A549 (cell line): ENCODE measurements around the gene SDC3. TPM values are rescaled to one million over a fixed set of nuclear protein-coding genes. Genes with fewer than 3 reads are reported as not detected.

Experiments used
- ATAC-seq, 2 experiments: fragments of 200-7000 bp in 1 of 2; fragments of >200 bp in 1 of 2; cut with Nextera tagmentation in 1 of 2; cut with Tn5 transposase in 1 of 2; 3 replicates each; pipeline versions ENCODE4 v1.8.0 to v1.9.1; 2018 to 2020; ENCODE audit warnings: mild to moderate bottlenecking in 1 of 2, moderate library complexity in 1 of 2
- CTCF ChIA-PET: fragments of 300-600 bp; sonication (Branson Sonifier 250); formaldehyde crosslinking; extraction: SDS; loops from one replicate; lab custom pipeline; 2021; ENCODE audit warnings: antibody characterized with exemption, inconsistent platforms; lab: Yijun Ruan, JAX
- POLR2A ChIA-PET: fragments of 350-600 bp; formaldehyde crosslinking; extraction: SDS; loops from one replicate; lab custom pipeline; 2021; ENCODE audit warnings: antibody characterized with exemption, inconsistent platforms; lab: Yijun Ruan, JAX
- DNase-seq, 2 experiments: peaks; one replicate each; pipeline versions ENCODE4 v3.0.0 to v3.0.0-alpha.2; 2011 to 2016; ENCODE audit warnings: low read depth in 1 of 2, low spot score in 1 of 2
- FAIRE-seq: peaks from 2 replicates; lab custom pipeline; 2011; peaks lifted over from hg19 to GRCh38; lab: Jason Lieb, UNC
- H3K27ac ChIP-seq, 2 experiments: fragments of >200 bp; sonication (Bioruptor Twin); formaldehyde crosslinking; 3 replicates each; pipeline ENCODE4 v1.5.1; 2016 to 2017
- H3K4me1 ChIP-seq: fragments of >200 bp; sonication (Bioruptor Twin); formaldehyde crosslinking; 3 replicates; pipeline ENCODE4 v1.6.1; 2016
- H3K4me2 ChIP-seq: fragments of >200 bp; sonication (Bioruptor Twin); formaldehyde crosslinking; 3 replicates; pipeline ENCODE4 v1.6.1; 2016
- H3K4me3 ChIP-seq: fragments of >200 bp; sonication (Bioruptor Twin); formaldehyde crosslinking; 3 replicates; pipeline ENCODE4 v1.5.1; 2016
- H3K9me3 ChIP-seq: fragments of >200 bp; sonication (Bioruptor Twin); formaldehyde crosslinking; 3 replicates; pipeline ENCODE4 v1.6.1; 2016
- CHD2 ChIP-seq: fragments of 150-350 bp; IDR thresholded peaks from 2 replicates; pipeline ENCODE4 v1.6.1; 2014; ENCODE audit warnings: low read length; ENCODE audit not compliant: partially characterized antibody
- EHF ChIP-seq: fragments of 250-450 bp; sonication (Bioruptor Pico); IDR thresholded peaks from 2 replicates; pipeline ENCODE4 v1.5.0; 2020; ENCODE audit warnings: mild to moderate bottlenecking
- EP300 ChIP-seq, 2 experiments: fragments of >200 bp; sonication (Bioruptor Twin); formaldehyde crosslinking; IDR thresholded peaks; 2 replicates in 1 of 2; 3 replicates in 1 of 2; pipeline ENCODE4 v1.6.1; 2016 to 2017
- HDAC2 ChIP-seq: fragments of 200-600 bp; sonication (generic); IDR thresholded peaks from 2 replicates; pipeline ENCODE4 v1.6.1; 2016
- HEYL ChIP-seq: fragments of 250-450 bp; sonication (Bioruptor Pico); IDR thresholded peaks from 2 replicates; pipeline ENCODE4 v1.8.0; 2021; ENCODE audit warnings: mild to moderate bottlenecking, moderate library complexity
- HOXA7 ChIP-seq: fragments of 250-450 bp; sonication (Bioruptor Pico); IDR thresholded peaks from 2 replicates; pipeline ENCODE4 v1.5.0; 2020; ENCODE audit warnings: mild to moderate bottlenecking, moderate library complexity
- KDM1A ChIP-seq: fragments of 200-600 bp; sonication (generic); IDR thresholded peaks from 2 replicates; pipeline ENCODE4 v1.6.1; 2016; ENCODE audit warnings: low read depth, mild to moderate bottlenecking
- KDM5A ChIP-seq: fragments of 200-600 bp; sonication (generic); IDR thresholded peaks from 2 replicates; pipeline ENCODE4 v1.6.1; 2016; ENCODE audit warnings: antibody characterized with exemption, mild to moderate bottlenecking
- NR3C1 ChIP-seq: fragments of >200 bp; sonication (Bioruptor Twin); formaldehyde crosslinking; IDR thresholded peaks from 3 replicates; pipeline ENCODE4 v1.6.1; 2017
- POLR2A ChIP-seq: IDR thresholded peaks from 2 replicates; pipeline ENCODE4 v1.6.1; 2012; ENCODE audit warnings: mild to moderate bottlenecking, low read length
- SMC3 ChIP-seq: fragments of >200 bp; sonication (Bioruptor Twin); formaldehyde crosslinking; IDR thresholded peaks from 3 replicates; pipeline ENCODE4 v1.6.1; 2018; ENCODE audit warnings: inconsistent platforms
- TP53 ChIP-seq: fragments of 250-450 bp; sonication (Bioruptor Pico); IDR thresholded peaks from 2 replicates; pipeline ENCODE4 v1.5.0; 2021; ENCODE audit warnings: mild to moderate bottlenecking, moderate library complexity
- ZC3H11A ChIP-seq: fragments of 450-650 bp; IDR thresholded peaks from 2 replicates; pipeline ENCODE4 v1.6.1; 2014; ENCODE audit warnings: antibody characterized with exemption, mild to moderate bottlenecking
- ZFP36 ChIP-seq: fragments of 450-650 bp; IDR thresholded peaks from 2 replicates; pipeline ENCODE4 v1.6.1; 2014; ENCODE audit warnings: borderline replicate concordance; ENCODE audit not compliant: partially characterized antibody
- WGBS: methylation state at CpG from one replicate; pipeline ENCODE4 v1.1.6; 2017; ENCODE audit errors: missing lambda C conversion rate; 5-methylcytosine and 5-hydroxymethylcytosine counted together
- polyA plus RNA-seq, 4 experiments: library from polyadenylated mRNA; depleted of rRNA in 3 of 4; stranded (reverse); fragments of >200 nt; fragmentation: RNase III in 1 of 4; extraction: RNeasy Plus Mini Kit Qiagen cat#74134 plus additional on column Dnase treatment in 1 of 4; gene quantifications; 2 replicates in 3 of 4; 3 replicates in 1 of 4; pipeline ENCODE4 v1.2.3, GENCODE V29; 2011 to 2017
- TF ChIP-seq, protein P1 (sequence below): IDR thresholded peaks from 2 replicates; pipeline ENCODE4 v1.6.1; 2012; ENCODE audit warnings: low read depth, borderline replicate concordance
- TF ChIP-seq, protein P2 (sequence below): fragments of >200 bp; sonication (Bioruptor Twin); formaldehyde crosslinking; IDR thresholded peaks from 3 replicates; pipeline ENCODE4 v1.5.1; 2016
- TF ChIP-seq, protein P3 (sequence below): fragments of 200-600 bp; sonication (generic); IDR thresholded peaks from 2 replicates; pipeline ENCODE4 v1.6.1; 2016; ENCODE audit warnings: antibody characterized with exemption, mild to moderate bottlenecking, moderate library complexity
- TF ChIP-seq, protein P4 (sequence below): fragments of 250-450 bp; sonication (Bioruptor Pico); IDR thresholded peaks from 2 replicates; pipeline ENCODE4 v1.5.0; 2020; ENCODE audit warnings: low read depth, mild to moderate bottlenecking, moderate library complexity
- TF ChIP-seq, protein P5 (sequence below): fragments of 150-350 bp; IDR thresholded peaks from 2 replicates; pipeline ENCODE4 v1.6.1; 2014; ENCODE audit warnings: low read depth, mild to moderate bottlenecking, low read length

SDC3 gene
- polyA plus RNA-seq, 2 of the 4 experiments (the other 2 are of a cell fraction): 2.0 to 8.9 TPM

DNA sequence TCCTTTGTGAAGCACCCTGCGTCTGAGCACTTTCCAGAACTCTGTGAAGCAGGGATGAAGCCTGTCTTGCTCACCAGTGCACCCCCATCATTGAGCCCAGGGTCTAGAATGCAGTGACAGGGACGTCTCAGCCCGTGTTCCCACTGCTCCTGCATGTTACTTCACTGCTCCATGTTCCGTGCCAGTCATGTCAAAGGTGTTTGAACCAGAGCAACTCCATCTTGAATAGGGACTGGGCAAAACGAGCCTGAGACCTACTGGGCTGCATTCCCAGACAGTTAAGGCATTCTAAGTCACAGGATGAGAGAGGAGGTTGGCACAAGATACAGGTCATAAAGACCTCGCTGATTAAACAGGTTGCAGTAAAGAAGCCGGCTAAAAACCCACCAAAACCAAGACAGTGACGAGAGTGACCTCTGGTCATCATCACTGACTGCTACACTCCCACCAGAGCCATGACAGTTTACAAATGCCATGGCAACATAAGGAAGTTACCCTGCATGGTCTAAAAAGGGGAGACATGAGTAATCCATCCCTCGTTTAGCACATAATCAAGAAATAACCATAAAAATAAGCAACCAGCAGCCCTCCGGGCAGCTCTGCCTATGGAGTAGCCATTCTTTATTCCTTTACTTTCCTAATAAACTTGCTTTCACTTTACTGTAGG, 63.2 kb downstream of the SDC3 start:
- H3K4me2 ChIP-seq: no peak overlapping the region
- ATAC-seq: no peak
- ChIA-PET CTCF (no interaction called here), POLR2A (no interaction called here)
- H3K27ac ChIP-seq: no peak overlapping the region
- H3K4me3 ChIP-seq: no peak overlapping the region
- 35% methylated on average over 10 of the region's 10 CpGs for WGBS
- no peak for FAIRE-seq
- no peaks in the 10 kb centered on the region for H3K9me3 ChIP-seq
- TF ChIP-seq HEYL (CRISPR knock-in tag): no peak
- TF ChIP-seq POLR2A: no peak
- no peak for TF ChIP-seq CHD2
- TF ChIP-seq EP300 (IDR thresholded peaks at IDR 0.05): no peak
- no peak for TF ChIP-seq HOXA7 (CRISPR knock-in tag)
- TF ChIP-seq, protein P1, sequence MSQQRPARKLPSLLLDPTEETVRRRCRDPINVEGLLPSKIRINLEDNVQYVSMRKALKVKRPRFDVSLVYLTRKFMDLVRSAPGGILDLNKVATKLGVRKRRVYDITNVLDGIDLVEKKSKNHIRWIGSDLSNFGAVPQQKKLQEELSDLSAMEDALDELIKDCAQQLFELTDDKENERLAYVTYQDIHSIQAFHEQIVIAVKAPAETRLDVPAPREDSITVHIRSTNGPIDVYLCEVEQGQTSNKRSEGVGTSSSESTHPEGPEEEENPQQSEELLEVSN: no peak
- no peak for DNase-seq
- H3K4me1 ChIP-seq: no peaks in the 10 kb centered on the region

DNA sequence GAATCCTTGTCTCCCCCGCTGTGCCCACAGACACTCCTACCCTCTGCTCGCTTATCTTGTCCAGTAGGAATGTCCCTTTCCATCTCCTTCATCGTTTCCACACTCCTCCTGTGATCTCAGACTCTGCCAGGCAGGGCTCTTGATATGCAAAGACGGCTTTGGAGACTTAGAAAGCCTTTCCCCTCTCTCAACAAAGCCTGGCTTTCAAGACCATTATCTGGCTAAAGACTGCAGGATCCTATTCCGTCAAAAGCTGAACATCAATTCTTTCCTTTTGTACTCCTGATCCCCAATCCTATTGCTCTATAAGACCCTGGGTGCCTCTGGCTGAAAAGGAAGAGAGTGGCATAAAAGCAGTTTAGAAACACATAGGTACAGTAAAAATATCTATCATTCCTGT, 63.9 kb downstream of the SDC3 start:
- no peak overlapping the region for H3K4me3 ChIP-seq
- FAIRE-seq (no peak), DNase-seq (no peak), ATAC-seq (no peak)
- POLR2A ChIA-PET: no interaction called here
- no peaks in the 10 kb centered on the region for H3K4me1 ChIP-seq
- 40% methylated on average over 5 of the region's 5 CpGs for WGBS
- no peak overlapping the region for H3K4me2 ChIP-seq
- TF ChIP-seq TP53 (CRISPR knock-in tag): no peak
- TF ChIP-seq EHF: no peak
- TF ChIP-seq, protein P1: no peak
- CTCF ChIA-PET: no interaction called here
- H3K27ac ChIP-seq: no peak overlapping the region
- no peaks in the 10 kb centered on the region for H3K9me3 ChIP-seq

DNA sequence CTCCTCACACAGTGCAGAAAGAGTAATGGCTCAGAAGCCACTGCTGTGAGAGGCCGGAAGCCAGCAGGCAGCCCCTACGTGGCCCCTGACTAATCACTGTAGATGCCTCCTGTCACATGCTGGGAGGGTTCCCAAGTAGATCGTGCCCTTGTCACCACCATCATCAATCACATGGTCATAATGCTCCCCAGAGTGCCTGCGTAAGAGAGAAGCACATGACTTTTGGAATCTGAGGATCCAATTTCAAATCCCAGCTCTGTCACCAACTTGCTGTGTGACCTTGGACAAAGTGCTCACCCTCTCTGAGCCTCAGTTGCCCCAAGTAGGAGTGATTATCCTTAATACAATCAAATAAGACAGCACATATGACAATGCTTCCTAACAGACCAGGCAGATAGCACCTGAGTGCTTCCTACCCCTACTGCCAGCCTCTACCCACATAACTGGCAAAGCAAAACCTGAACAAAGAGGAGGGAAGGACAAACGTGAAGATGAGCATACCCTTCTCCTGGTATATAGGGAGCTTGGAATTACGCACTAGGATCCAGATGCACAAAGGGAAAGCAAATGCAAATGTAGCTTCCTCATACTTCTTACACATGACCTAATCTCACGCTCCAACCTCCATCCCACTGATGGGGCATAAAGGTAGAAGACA, 65.7 kb downstream of the SDC3 start:
- CTCF ChIA-PET: interaction anchor here (0.8 to 1.8 kb wide), 3 partner anchors 29 to 69 kb away, joined by 3 to 6 read pairs (median 3); no protein-coding TSS in a partner anchor
- ATAC-seq (no peak), DNase-seq (no peak), FAIRE-seq (no peak)
- Histone ChIP-seq H3K4me1 (no peaks in the 10 kb centered on the region), H3K4me2 (no peak overlapping the region), H3K4me3 (no peak overlapping the region), H3K9me3 (no peaks in the 10 kb centered on the region), H3K27ac (no peak overlapping the region)
- WGBS: 56% methylated on average over 7 of the region's 7 CpGs
- POLR2A ChIA-PET: no interaction called here
- TF ChIP-seq HOXA7 (CRISPR knock-in tag) (no peak), ZFP36 (peak; percentile 6)

DNA sequence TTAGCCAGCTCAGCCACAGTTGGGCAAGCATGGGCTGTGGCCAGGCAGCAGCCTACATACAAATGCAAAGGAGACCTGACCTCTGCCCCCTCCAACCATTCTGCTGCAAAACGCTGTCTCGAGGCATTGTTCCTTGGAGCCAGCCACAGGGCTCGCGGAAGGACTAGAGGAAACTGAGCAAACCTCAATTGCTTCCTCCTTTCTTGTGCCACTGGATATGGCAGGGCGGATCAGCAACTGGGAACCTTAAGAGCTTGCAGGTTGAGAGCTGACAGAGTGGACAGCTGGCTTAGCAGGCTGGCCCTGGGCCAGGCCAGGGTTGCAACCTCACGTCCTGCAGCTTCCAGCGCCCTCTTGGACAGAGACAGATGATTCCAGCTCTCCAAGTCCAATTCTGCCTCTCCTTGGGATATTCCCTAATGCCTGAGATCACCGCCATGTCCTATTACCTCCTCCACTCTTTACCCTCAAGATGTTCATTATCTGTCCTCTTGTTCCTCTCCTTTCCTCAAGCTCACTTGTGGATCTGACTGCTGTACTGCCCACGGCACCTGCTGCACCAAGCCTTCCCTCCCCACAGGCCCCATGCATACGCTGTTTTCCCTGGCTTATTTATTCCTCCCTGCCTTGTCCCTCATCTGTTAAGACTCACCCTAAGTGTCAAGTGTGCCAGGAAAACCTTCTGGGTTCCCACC, 67.5 kb downstream of the SDC3 start:
- CTCF ChIA-PET: interaction anchor here (1.0 kb wide), 1 partner anchor 39 kb away, joined by 4 read pairs; no protein-coding TSS in a partner anchor
- POLR2A ChIA-PET: no interaction called here
- Histone ChIP-seq H3K9me3 (no peaks in the 10 kb centered on the region), H3K4me1 (no peaks in the 10 kb centered on the region), H3K4me3 (no peak overlapping the region), H3K4me2 (no peak overlapping the region), H3K27ac (no peak overlapping the region)
- 0 out of 6 replicates have a peak, but pooled peaks of 1 of the 2 experiments have one; percentile 22 for ATAC-seq
- no peak for FAIRE-seq
- no peak for DNase-seq
- 55% methylated on average over 8 of the region's 10 CpGs for WGBS
- no peak for TF ChIP-seq KDM1A
- TF ChIP-seq SMC3: no peak
- TF ChIP-seq HDAC2: no peak
- no peak for TF ChIP-seq NR3C1
- no peak for TF ChIP-seq ZC3H11A
- no peak for TF ChIP-seq TP53 (CRISPR knock-in tag)
- TF ChIP-seq, protein P2, sequence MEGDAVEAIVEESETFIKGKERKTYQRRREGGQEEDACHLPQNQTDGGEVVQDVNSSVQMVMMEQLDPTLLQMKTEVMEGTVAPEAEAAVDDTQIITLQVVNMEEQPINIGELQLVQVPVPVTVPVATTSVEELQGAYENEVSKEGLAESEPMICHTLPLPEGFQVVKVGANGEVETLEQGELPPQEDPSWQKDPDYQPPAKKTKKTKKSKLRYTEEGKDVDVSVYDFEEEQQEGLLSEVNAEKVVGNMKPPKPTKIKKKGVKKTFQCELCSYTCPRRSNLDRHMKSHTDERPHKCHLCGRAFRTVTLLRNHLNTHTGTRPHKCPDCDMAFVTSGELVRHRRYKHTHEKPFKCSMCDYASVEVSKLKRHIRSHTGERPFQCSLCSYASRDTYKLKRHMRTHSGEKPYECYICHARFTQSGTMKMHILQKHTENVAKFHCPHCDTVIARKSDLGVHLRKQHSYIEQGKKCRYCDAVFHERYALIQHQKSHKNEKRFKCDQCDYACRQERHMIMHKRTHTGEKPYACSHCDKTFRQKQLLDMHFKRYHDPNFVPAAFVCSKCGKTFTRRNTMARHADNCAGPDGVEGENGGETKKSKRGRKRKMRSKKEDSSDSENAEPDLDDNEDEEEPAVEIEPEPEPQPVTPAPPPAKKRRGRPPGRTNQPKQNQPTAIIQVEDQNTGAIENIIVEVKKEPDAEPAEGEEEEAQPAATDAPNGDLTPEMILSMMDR: no peak
- TF ChIP-seq KDM5A: no peak
- TF ChIP-seq, protein P3, sequence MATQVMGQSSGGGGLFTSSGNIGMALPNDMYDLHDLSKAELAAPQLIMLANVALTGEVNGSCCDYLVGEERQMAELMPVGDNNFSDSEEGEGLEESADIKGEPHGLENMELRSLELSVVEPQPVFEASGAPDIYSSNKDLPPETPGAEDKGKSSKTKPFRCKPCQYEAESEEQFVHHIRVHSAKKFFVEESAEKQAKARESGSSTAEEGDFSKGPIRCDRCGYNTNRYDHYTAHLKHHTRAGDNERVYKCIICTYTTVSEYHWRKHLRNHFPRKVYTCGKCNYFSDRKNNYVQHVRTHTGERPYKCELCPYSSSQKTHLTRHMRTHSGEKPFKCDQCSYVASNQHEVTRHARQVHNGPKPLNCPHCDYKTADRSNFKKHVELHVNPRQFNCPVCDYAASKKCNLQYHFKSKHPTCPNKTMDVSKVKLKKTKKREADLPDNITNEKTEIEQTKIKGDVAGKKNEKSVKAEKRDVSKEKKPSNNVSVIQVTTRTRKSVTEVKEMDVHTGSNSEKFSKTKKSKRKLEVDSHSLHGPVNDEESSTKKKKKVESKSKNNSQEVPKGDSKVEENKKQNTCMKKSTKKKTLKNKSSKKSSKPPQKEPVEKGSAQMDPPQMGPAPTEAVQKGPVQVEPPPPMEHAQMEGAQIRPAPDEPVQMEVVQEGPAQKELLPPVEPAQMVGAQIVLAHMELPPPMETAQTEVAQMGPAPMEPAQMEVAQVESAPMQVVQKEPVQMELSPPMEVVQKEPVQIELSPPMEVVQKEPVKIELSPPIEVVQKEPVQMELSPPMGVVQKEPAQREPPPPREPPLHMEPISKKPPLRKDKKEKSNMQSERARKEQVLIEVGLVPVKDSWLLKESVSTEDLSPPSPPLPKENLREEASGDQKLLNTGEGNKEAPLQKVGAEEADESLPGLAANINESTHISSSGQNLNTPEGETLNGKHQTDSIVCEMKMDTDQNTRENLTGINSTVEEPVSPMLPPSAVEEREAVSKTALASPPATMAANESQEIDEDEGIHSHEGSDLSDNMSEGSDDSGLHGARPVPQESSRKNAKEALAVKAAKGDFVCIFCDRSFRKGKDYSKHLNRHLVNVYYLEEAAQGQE: no peak
- TF ChIP-seq, protein P4, sequence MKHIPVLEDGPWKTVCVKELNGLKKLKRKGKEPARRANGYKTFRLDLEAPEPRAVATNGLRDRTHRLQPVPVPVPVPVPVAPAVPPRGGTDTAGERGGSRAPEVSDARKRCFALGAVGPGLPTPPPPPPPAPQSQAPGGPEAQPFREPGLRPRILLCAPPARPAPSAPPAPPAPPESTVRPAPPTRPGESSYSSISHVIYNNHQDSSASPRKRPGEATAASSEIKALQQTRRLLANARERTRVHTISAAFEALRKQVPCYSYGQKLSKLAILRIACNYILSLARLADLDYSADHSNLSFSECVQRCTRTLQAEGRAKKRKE (CRISPR knock-in tag): no peak
- TF ChIP-seq, protein P5, sequence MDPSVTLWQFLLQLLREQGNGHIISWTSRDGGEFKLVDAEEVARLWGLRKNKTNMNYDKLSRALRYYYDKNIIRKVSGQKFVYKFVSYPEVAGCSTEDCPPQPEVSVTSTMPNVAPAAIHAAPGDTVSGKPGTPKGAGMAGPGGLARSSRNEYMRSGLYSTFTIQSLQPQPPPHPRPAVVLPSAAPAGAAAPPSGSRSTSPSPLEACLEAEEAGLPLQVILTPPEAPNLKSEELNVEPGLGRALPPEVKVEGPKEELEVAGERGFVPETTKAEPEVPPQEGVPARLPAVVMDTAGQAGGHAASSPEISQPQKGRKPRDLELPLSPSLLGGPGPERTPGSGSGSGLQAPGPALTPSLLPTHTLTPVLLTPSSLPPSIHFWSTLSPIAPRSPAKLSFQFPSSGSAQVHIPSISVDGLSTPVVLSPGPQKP: no peak
